ENCODE data around the gene YEATS2.

- TF ChIP-seq EP300 (IDR thresholded peaks at IDR 0.05) = no peak
- TF ChIP-seq CTCF (IDR thresholded peaks at IDR 0.05) = no peak
- TF ChIP-seq POLR2AphosphoS5 (IDR thresholded peaks at IDR 0.05) = no peak
These were observed 116.6 kb downstream of the YEATS2 start for GRCh38 chr3:183814240-183814639.
